Endothelial cell of umbilical vein (primary cell): ENCODE data around the gene SETBP1. TPM values are rescaled to one million over a fixed set of nuclear protein-coding genes. Genes with fewer than 3 reads are reported as not detected.

ENCODE experiments used
- BruUV-seq: library from RNA; stranded (reverse); fragments of 400-500 nt; replicated peaks from 2 replicates; lab custom pipeline; 2021; lab: Mats Ljungman, UMichigan
- CTCF ChIA-PET: fragments of 300-600, 350-600 bp; sonication (Branson Sonifier 250); formaldehyde crosslinking; loops from one replicate; lab custom pipeline; 2021; ENCODE audit warnings: antibody characterized with exemption, inconsistent platforms; lab: Charles Lee
- POLR2A ChIA-PET: fragments of 300-600, 350-600 bp; sonication (Branson Sonifier 250); formaldehyde crosslinking; loops from one replicate; lab custom pipeline; 2021; ENCODE audit warnings: antibody characterized with exemption, inconsistent platforms; lab: Charles Lee
- DNase-seq: peaks from one replicate; pipeline ENCODE4 v3.0.0-alpha.2; 2011; ENCODE audit warnings: low read depth, low spot score
- FAIRE-seq: peaks from 2 replicates; lab custom pipeline; 2011; peaks lifted over from hg19 to GRCh38; lab: Jason Lieb, UNC
- H2AFZ ChIP-seq: 2 replicates; pipeline ENCODE4 v1.6.0; 2012; ENCODE audit warnings: low read depth, low read length, control low read depth, inconsistent platforms
- H3K27ac ChIP-seq: 2 replicates; pipeline ENCODE4 v1.5.1; 2011; ENCODE audit warnings: low read depth, mild to moderate bottlenecking, control low read depth, low read length, moderate library complexity; ENCODE audit not compliant: insufficient read depth
- H3K27me3 ChIP-seq, 2 experiments: 2 replicates each; pipeline versions ENCODE4 v1.6.0 to v1.6.1; 2011; ENCODE audit warnings: low read length in 2 of 2, mixed read lengths in 1 of 2; ENCODE audit not compliant: control insufficient read depth in 2 of 2, insufficient read depth in 2 of 2
- H3K36me3 ChIP-seq, 2 experiments: 2 replicates in 1 of 2; 3 replicates in 1 of 2; pipeline ENCODE4 v1.5.1; 2011; ENCODE audit warnings: low read length in 2 of 2, mild to moderate bottlenecking in 1 of 2, moderate library complexity in 1 of 2; ENCODE audit not compliant: control insufficient read depth in 2 of 2, insufficient read depth in 2 of 2; ENCODE audit errors: extremely low read depth in 1 of 2
- H3K4me1 ChIP-seq: 3 replicates; pipeline ENCODE4 v1.5.1; 2011; ENCODE audit warnings: mild to moderate bottlenecking, low read length; ENCODE audit not compliant: control insufficient read depth, insufficient read depth; ENCODE audit errors: extremely low read depth
- H3K4me2 ChIP-seq: 2 replicates; pipeline ENCODE4 v1.6.1; 2011; ENCODE audit warnings: low read length, control low read depth, mixed read lengths; ENCODE audit not compliant: insufficient read depth
- H3K4me3 ChIP-seq, 3 experiments: fragments of 200-600 bp in 1 of 3; sonication (generic), shearing (Covaris generic) in 1 of 3; replicated peaks in 1 of 3; 2 replicates each; pipeline ENCODE4 v1.5.1; 2011 to 2016; ENCODE audit warnings: control low read depth in 3 of 3, low read length in 3 of 3, mild to moderate bottlenecking in 2 of 3, inconsistent platforms in 1 of 3, low read depth in 1 of 3, moderate library complexity in 1 of 3; ENCODE audit not compliant: insufficient read depth in 1 of 3
- H3K79me2 ChIP-seq: 2 replicates; pipeline ENCODE4 v1.6.0; 2012; ENCODE audit warnings: low read length, inconsistent platforms; ENCODE audit not compliant: control insufficient read depth, insufficient read depth
- H3K9ac ChIP-seq: replicated peaks from 2 replicates; pipeline ENCODE3; 2011; ENCODE audit warnings: low read length, control low read depth; ENCODE audit not compliant: insufficient read depth; ENCODE audit errors: extremely low read depth
- H3K9me1 ChIP-seq: replicated peaks from 3 replicates; pipeline ENCODE4 v1.6.0; 2011; ENCODE audit warnings: mild to moderate bottlenecking, low read length; ENCODE audit not compliant: control insufficient read depth, insufficient read depth; ENCODE audit errors: extremely low read depth
- H3K9me3 ChIP-seq: replicated peaks from 2 replicates; pipeline ENCODE4 v1.5.1; 2012; ENCODE audit warnings: low read length, inconsistent platforms; ENCODE audit not compliant: control insufficient read depth, insufficient read depth
- H4K20me1 ChIP-seq: replicated peaks from 2 replicates; pipeline ENCODE3; 2011; ENCODE audit warnings: mild to moderate bottlenecking, low read length; ENCODE audit not compliant: control insufficient read depth, insufficient read depth; ENCODE audit errors: extremely low read depth
- EZH2 ChIP-seq: IDR thresholded peaks from 2 replicates; pipeline ENCODE4 v1.6.1; 2012; ENCODE audit warnings: borderline replicate concordance, low read depth, mild to moderate bottlenecking, moderate library complexity, low read length, inconsistent platforms; ENCODE audit not compliant: severe bottlenecking
- FOS ChIP-seq: IDR thresholded peaks from 2 replicates; pipeline ENCODE4 v1.6.1; 2011; ENCODE audit warnings: mild to moderate bottlenecking, low read length, moderate library complexity, borderline replicate concordance; ENCODE audit not compliant: insufficient read depth
- GATA2 ChIP-seq: IDR thresholded peaks from 2 replicates; pipeline ENCODE4 v1.7.0; 2011; ENCODE audit warnings: low read depth, mild to moderate bottlenecking, moderate library complexity, mixed read lengths, low read length; ENCODE audit not compliant: insufficient read length, insufficient read depth
- JUN ChIP-seq: IDR thresholded peaks from 2 replicates; pipeline ENCODE4 v1.6.1; 2011; ENCODE audit warnings: borderline replicate concordance, low read depth; ENCODE audit not compliant: insufficient read length, insufficient read depth
- MYC ChIP-seq: IDR thresholded peaks from one replicate; pipeline ENCODE4 v1.6.1; 2011; ENCODE audit warnings: mild to moderate bottlenecking, low read depth, low read length
- POLR2A ChIP-seq: IDR thresholded peaks from 2 replicates; pipeline ENCODE4 v1.6.1; 2012; ENCODE audit warnings: low read depth, mild to moderate bottlenecking, control low read depth, low read length
- POLR2AphosphoS5 ChIP-seq: IDR thresholded peaks from 2 replicates; pipeline ENCODE4 v1.6.1; 2012; ENCODE audit warnings: low read depth, mild to moderate bottlenecking, control low read depth, low read length, moderate library complexity; ENCODE audit not compliant: insufficient read depth
- dilution Hi-C: fragments of 300-500 bp; cut with MboI; formaldehyde crosslinking; loops from one replicate; pipeline ENCODE4 v1.15.0; 2019; ENCODE audit warnings: low sequenced_read_pairs; ENCODE audit not compliant: extremely low pct_ligation_motif_present
- intact Hi-C: fragments of 100-400 bp; cut with micrococcal nuclease; formaldehyde crosslinking; loops from one replicate; pipeline ENCODE4 v1.10.0; 2022
- polyA plus RNA-seq, 4 experiments: library from polyadenylated mRNA; depleted of rRNA in 3 of 4; stranded (reverse) in 3 of 4; unstranded in 1 of 4; fragments of >200 nt; gene quantifications; 2 replicates each; pipeline versions ENCODE4 v1.2.1 to v1.2.3, GENCODE V29; 2011 to 2012; ENCODE audit warnings: missing spikeins in 1 of 4
- total RNA-seq: library from RNA; stranded (reverse); gene quantifications from 2 replicates; pipeline ENCODE4 v1.2.3, GENCODE V29; 2021
- TF ChIP-seq, protein P1 (sequence below): IDR thresholded peaks from 2 replicates; pipeline ENCODE4 v1.6.1; 2011; ENCODE audit not compliant: insufficient read depth, insufficient read length
- TF ChIP-seq, protein P2 (sequence below), 2 donors: IDR thresholded peaks; 1 replicate in 1 of 2; 2 replicates in 1 of 2; pipeline ENCODE4 v1.5.1; 2011; ENCODE audit warnings: low read length in 2 of 2, mild to moderate bottlenecking in 2 of 2, moderate library complexity in 2 of 2, control low read depth in 1 of 2, inconsistent platforms in 1 of 2, low read depth in 1 of 2; ENCODE audit not compliant: insufficient read depth in 1 of 2; ENCODE audit errors: extremely low read depth in 1 of 2

Gene SETBP1
- total and polyA plus RNA-seq, 2 donors (not counting 3 experiments of a cell fraction or from before 2014, with no cell fraction given): 0.76 to 3.1 TPM

DNA sequence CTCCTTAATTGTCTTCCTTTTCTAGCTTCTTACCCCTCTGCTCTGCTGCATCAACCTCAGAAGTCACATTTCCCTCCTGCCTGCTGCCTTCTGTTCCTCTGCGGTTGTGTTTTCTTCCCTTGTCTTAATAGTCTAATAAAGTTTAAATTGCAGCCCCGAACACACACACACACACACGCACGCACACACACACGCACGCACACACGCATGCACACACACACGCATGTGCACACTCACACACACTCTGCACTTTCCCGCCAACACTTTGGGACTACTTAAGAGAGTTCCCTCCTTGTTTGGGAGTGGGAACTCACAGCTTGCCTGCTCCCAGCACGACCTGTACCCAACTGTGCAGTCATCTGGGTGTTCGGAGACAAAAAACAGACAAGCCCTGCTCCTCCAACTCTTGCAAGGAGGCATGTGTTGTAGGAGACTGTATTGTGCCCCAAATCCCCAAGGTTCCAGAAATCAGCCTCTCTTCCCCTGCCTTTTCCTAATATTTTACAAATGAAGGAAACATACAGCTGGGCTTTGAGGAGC lies 99.1 kb downstream of the SETBP1 start:
- dilution Hi-C loops: no loop called here
- H3K79me2 ChIP-seq: no peaks in the 10 kb centered on the region
- no peak overlapping the region for H2AFZ ChIP-seq
- BruUV-seq: no TSS peak
- ChIA-PET POLR2A (no interaction called here), CTCF (interaction anchor here (1.0 kb wide), 1 partner anchor 26 kb away, joined by 3 read pairs; no protein-coding TSS in a partner anchor)
- H3K4me2 ChIP-seq: no peak overlapping the region
- H4K20me1 ChIP-seq: no peaks in the 10 kb centered on the region
- FAIRE-seq (no peak), DNase-seq (no peak)
- H3K4me1 ChIP-seq: no peaks in the 10 kb centered on the region
- H3K27ac ChIP-seq: no peak overlapping the region
- H3K9ac ChIP-seq: no peak overlapping the region
- intact Hi-C loops: no loop called here
- no peak overlapping the region for H3K4me3 ChIP-seq
- no peaks in the 10 kb centered on the region for H3K9me1 ChIP-seq
- H3K27me3 ChIP-seq: no peaks in the 10 kb centered on the region
- TF ChIP-seq, protein P1, sequence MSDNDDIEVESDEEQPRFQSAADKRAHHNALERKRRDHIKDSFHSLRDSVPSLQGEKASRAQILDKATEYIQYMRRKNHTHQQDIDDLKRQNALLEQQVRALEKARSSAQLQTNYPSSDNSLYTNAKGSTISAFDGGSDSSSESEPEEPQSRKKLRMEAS: no peak
- TF ChIP-seq JUN: no peak
- no peak for TF ChIP-seq GATA2
- no peak for TF ChIP-seq POLR2AphosphoS5
- no peak for TF ChIP-seq FOS
- TF ChIP-seq POLR2A: no peak
- TF ChIP-seq, protein P2, sequence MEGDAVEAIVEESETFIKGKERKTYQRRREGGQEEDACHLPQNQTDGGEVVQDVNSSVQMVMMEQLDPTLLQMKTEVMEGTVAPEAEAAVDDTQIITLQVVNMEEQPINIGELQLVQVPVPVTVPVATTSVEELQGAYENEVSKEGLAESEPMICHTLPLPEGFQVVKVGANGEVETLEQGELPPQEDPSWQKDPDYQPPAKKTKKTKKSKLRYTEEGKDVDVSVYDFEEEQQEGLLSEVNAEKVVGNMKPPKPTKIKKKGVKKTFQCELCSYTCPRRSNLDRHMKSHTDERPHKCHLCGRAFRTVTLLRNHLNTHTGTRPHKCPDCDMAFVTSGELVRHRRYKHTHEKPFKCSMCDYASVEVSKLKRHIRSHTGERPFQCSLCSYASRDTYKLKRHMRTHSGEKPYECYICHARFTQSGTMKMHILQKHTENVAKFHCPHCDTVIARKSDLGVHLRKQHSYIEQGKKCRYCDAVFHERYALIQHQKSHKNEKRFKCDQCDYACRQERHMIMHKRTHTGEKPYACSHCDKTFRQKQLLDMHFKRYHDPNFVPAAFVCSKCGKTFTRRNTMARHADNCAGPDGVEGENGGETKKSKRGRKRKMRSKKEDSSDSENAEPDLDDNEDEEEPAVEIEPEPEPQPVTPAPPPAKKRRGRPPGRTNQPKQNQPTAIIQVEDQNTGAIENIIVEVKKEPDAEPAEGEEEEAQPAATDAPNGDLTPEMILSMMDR (IDR thresholded peaks at IDR 0.05; ENCODE audit: extremely low read depth in 1 of 2, insufficient read depth in 1 of 2, low read depth in 1 of 2, low read length in 2 of 2): no peak
- TF ChIP-seq EZH2: no peak
- TF ChIP-seq MYC: no peak
- no peaks in the 10 kb centered on the region for H3K9me3 ChIP-seq
- H3K36me3 ChIP-seq: no peaks in the 10 kb centered on the region
